ENCODE measurements around the gene KRTAP13-3.

DNA sequence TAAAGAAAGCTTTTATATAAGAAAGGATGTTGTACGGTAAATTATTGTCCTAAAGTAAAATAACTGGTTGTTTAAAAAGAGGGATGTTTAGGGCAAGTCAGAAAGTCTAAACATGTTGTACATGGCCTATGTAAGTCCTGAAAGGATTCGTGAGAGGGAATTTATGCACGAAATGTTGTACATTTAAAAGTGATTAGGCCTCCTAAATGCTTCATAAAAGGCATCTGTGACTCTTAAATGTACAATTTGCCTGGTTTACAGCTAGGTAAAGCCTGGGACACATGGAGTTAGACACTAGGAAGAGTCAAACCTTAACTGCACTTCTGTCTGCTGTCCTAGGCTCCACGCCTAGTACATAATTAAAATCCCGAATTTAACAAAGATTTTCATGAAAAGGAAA, 9.7 kb downstream of the KRTAP13-3 start:
- TF ChIP-seq POLR2A (IDR thresholded peaks at IDR 0.05) = no peak
- TF ChIP-seq, protein P1, sequence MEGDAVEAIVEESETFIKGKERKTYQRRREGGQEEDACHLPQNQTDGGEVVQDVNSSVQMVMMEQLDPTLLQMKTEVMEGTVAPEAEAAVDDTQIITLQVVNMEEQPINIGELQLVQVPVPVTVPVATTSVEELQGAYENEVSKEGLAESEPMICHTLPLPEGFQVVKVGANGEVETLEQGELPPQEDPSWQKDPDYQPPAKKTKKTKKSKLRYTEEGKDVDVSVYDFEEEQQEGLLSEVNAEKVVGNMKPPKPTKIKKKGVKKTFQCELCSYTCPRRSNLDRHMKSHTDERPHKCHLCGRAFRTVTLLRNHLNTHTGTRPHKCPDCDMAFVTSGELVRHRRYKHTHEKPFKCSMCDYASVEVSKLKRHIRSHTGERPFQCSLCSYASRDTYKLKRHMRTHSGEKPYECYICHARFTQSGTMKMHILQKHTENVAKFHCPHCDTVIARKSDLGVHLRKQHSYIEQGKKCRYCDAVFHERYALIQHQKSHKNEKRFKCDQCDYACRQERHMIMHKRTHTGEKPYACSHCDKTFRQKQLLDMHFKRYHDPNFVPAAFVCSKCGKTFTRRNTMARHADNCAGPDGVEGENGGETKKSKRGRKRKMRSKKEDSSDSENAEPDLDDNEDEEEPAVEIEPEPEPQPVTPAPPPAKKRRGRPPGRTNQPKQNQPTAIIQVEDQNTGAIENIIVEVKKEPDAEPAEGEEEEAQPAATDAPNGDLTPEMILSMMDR (IDR thresholded peaks at IDR 0.05) = no peak
- TF ChIP-seq EP300 (IDR thresholded peaks at IDR 0.05) = no peak
- no peak for TF ChIP-seq POLR2AphosphoS5 (IDR thresholded peaks at IDR 0.05)

Measured in sigmoid colon (tissue), 4 donors.